Parathyroid adenoma (tissue), 2 donors: ENCODE results near the gene MAD2L1BP.
"Not testable (repeated sequence)": the region's sequence is repeated elsewhere in the genome, so short reads cannot be mapped to it uniquely, and the experiment has no call there.

Source experiments
- H2AFZ ChIP-seq: fragments of 300-600 bp; sonication (generic); one replicate; pipeline ENCODE4 v1.7.0; 2017; ENCODE audit warnings: antibody characterized with exemption, mild to moderate bottlenecking
- H3K27ac ChIP-seq: fragments of 300-600 bp; sonication (generic); one replicate; pipeline ENCODE4 v1.7.0; 2017
- H3K27me3 ChIP-seq: fragments of 300-600 bp; sonication (generic); one replicate; pipeline ENCODE4 v1.7.0; 2017; ENCODE audit warnings: low read length; ENCODE audit not compliant: control insufficient read depth, insufficient read depth
- H3K36me3 ChIP-seq: fragments of 300-600 bp; sonication (generic); one replicate; pipeline ENCODE4 v1.7.0; 2017; ENCODE audit warnings: low read length; ENCODE audit not compliant: control insufficient read depth, insufficient read depth
- H3K4me1 ChIP-seq: fragments of 300-600 bp; sonication (generic); one replicate; pipeline ENCODE4 v1.7.0; 2017; ENCODE audit warnings: control low read depth
- H3K4me2 ChIP-seq: fragments of 300-600 bp; sonication (generic); one replicate; pipeline ENCODE4 v1.7.0; 2017; ENCODE audit warnings: low read length
- H3K4me3 ChIP-seq: fragments of 300-600 bp; sonication (generic); one replicate; pipeline ENCODE4 v1.7.0; 2017; ENCODE audit warnings: low read depth, low read length
- H3K79me2 ChIP-seq: fragments of 300-600 bp; sonication (generic); one replicate; pipeline ENCODE4 v1.7.0; 2017; ENCODE audit warnings: control low read depth
- H3K9ac ChIP-seq: fragments of 300-600 bp; sonication (generic); one replicate; pipeline ENCODE4 v1.7.0; 2017; ENCODE audit warnings: mild to moderate bottlenecking
- H3K9me3 ChIP-seq: fragments of 300-600 bp; sonication (generic); one replicate; pipeline ENCODE4 v1.7.0; 2017; ENCODE audit warnings: low read length; ENCODE audit not compliant: control insufficient read depth
- CTCF ChIP-seq: fragments of 300-600 bp; sonication (generic); IDR thresholded peaks from one replicate; pipeline ENCODE4 v1.7.0; 2017; ENCODE audit warnings: antibody characterized with exemption, mild to moderate bottlenecking
- donor health status: primary hyperparathyroidism.

The MAD2L1BP gene

GRCh38 chr6:43635387-43636307, at the start of gene MAD2L1BP:
Gene MAD2L1BP, plus strand, starts transcription at chr6:43635840. Its CDS starts 36 bp downstream, at chr6:43635876.
- peaks cover 18% of the 10 kb centered on the region for H3K79me2 ChIP-seq
- H3K4me3 ChIP-seq: peak within 1 kb of the TSS; percentile 87
- TF ChIP-seq CTCF: no peak
- peak within 1 kb of the TSS; percentile 87 for H3K27ac ChIP-seq
- H3K4me1 ChIP-seq: peaks cover 14% of the 10 kb centered on the region
- H3K4me2 ChIP-seq: peak within 1 kb of the TSS; percentile 71
- H3K27me3 ChIP-seq: no peaks in the 10 kb centered on the region
- peak within 1 kb of the TSS; percentile 70 for H3K9ac ChIP-seq
- no peaks in the 10 kb centered on the region for H3K36me3 ChIP-seq
- H2AFZ ChIP-seq: peak within 1 kb of the TSS; percentile 90
- H3K9me3 ChIP-seq: no peaks in the 10 kb centered on the region

GRCh38 chr6:43588194-43588593, 47.4 kb upstream of the MAD2L1BP start:
- Histone ChIP-seq H2AFZ (no peak overlapping the region), H3K4me2 (no peak overlapping the region), H3K4me3 (no peak overlapping the region), H3K79me2 (no peaks in the 10 kb centered on the region), H3K9ac (no peak overlapping the region), H3K36me3 (no peaks in the 10 kb centered on the region), H3K4me1 (no peaks in the 10 kb centered on the region), H3K9me3 (no peaks in the 10 kb centered on the region), H3K27me3 (no peaks in the 10 kb centered on the region), H3K27ac (no peak overlapping the region)
- TF ChIP-seq CTCF: no peak

- H3K27me3 ChIP-seq, H3K9ac ChIP-seq, H2AFZ ChIP-seq, H3K4me2 ChIP-seq, H3K4me3 ChIP-seq, H3K36me3 ChIP-seq, H3K79me2 ChIP-seq, H3K4me1 ChIP-seq, H3K27ac ChIP-seq, H3K9me3 ChIP-seq: not testable (repeated sequence)
These were observed 46.1 kb upstream of the MAD2L1BP start for GRCh38 chr6:43589564-43589963.

GRCh38 chr6:43593938-43594337, 41.7 kb upstream of the MAD2L1BP start:
- Histone ChIP-seq H3K4me2 (no peak overlapping the region), H3K36me3 (no peaks in the 10 kb centered on the region), H3K9me3 (no peaks in the 10 kb centered on the region), H3K9ac (no peak overlapping the region), H2AFZ (no peak overlapping the region), H3K4me3 (no peak overlapping the region), H3K27ac (no peak overlapping the region), H3K79me2 (no peaks in the 10 kb centered on the region), H3K27me3 (no peaks in the 10 kb centered on the region), H3K4me1 (no peaks in the 10 kb centered on the region)
- no peak for TF ChIP-seq CTCF

- Histone ChIP-seq H3K9me3 (no peaks in the 10 kb centered on the region), H3K36me3 (no peaks in the 10 kb centered on the region), H3K4me1 (no peaks in the 10 kb centered on the region), H3K4me2 (no peak overlapping the region), H3K27ac (no peak overlapping the region), H2AFZ (no peak overlapping the region), H3K27me3 (no peaks in the 10 kb centered on the region), H3K9ac (no peak overlapping the region), H3K79me2 (no peaks in the 10 kb centered on the region), H3K4me3 (no peak overlapping the region)
- TF ChIP-seq CTCF: no peak
These were observed 35.0 kb upstream of the MAD2L1BP start for GRCh38 chr6:43600595-43600994.
